OCI-LY1 (cell line): ENCODE data around the gene HLA-E.

Experiments used
- H2AFZ ChIP-seq: fragments of 200-600 bp; sonication (generic), shearing (Covaris generic); 2 replicates; pipeline ENCODE4 v1.6.0; 2014; ENCODE audit warnings: antibody characterized with exemption, mild to moderate bottlenecking, low read length
- H3F3A ChIP-seq: fragments of 200-600 bp; sonication (generic), shearing (Covaris generic); 2 replicates; pipeline ENCODE4 v1.6.0; 2014; ENCODE audit warnings: mild to moderate bottlenecking, antibody characterized with exemption, low read length, moderate library complexity; ENCODE audit not compliant: insufficient read depth
- H3K27ac ChIP-seq: fragments of 200-600 bp; sonication (generic); 2 replicates; pipeline ENCODE4 v1.5.1; 2014; ENCODE audit warnings: low read length, mixed run types, mild to moderate bottlenecking, low read depth; ENCODE audit not compliant: poor library complexity, severe bottlenecking
- H3K27me3 ChIP-seq: fragments of 200-600 bp; sonication (generic); 2 replicates; pipeline ENCODE4 v1.6.0; 2014; ENCODE audit warnings: antibody characterized with exemption, mild to moderate bottlenecking, low read length, moderate library complexity; ENCODE audit not compliant: insufficient read depth
- H3K36me3 ChIP-seq: fragments of 200-600 bp; sonication (generic); 2 replicates; pipeline ENCODE4 v1.6.1; 2014; ENCODE audit warnings: mild to moderate bottlenecking, antibody characterized with exemption, low read length, moderate library complexity, mixed read lengths; ENCODE audit not compliant: insufficient read depth
- H3K4me1 ChIP-seq: fragments of 200-600 bp; sonication (generic); 2 replicates; pipeline ENCODE4 v1.5.1; 2014; ENCODE audit warnings: mild to moderate bottlenecking, low read length, moderate library complexity; ENCODE audit not compliant: insufficient read depth, severe bottlenecking
- H3K4me2 ChIP-seq: fragments of 200-600 bp; sonication (generic), shearing (Covaris generic); 2 replicates; pipeline ENCODE4 v1.6.1; 2014; ENCODE audit warnings: low read length
- H3K4me3 ChIP-seq: fragments of 200-600 bp; sonication (generic); 2 replicates; pipeline ENCODE4 v1.5.1; 2014; ENCODE audit warnings: low read length, low read depth, mild to moderate bottlenecking, mixed read lengths; ENCODE audit not compliant: poor library complexity, severe bottlenecking
- H3K79me2 ChIP-seq: fragments of 200-600 bp; shearing (Covaris generic); 2 replicates; pipeline ENCODE4 v1.6.1; 2016; ENCODE audit warnings: mixed run types, low read length, mixed read lengths; ENCODE audit not compliant: insufficient read depth
- H3K9ac ChIP-seq: fragments of 200-600 bp; sonication (generic), shearing (Covaris generic); 2 replicates; pipeline ENCODE4 v1.6.1; 2014; ENCODE audit warnings: mild to moderate bottlenecking, low read length, mixed read lengths
- H3K9me2 ChIP-seq: fragments of 200-600 bp; sonication (generic), shearing (Covaris generic); 2 replicates; pipeline ENCODE4 v1.6.1; 2014; ENCODE audit warnings: low read depth, mild to moderate bottlenecking, low read length, mixed read lengths
- H3K9me3 ChIP-seq: fragments of 200-600 bp; shearing (Covaris generic); 2 replicates; pipeline ENCODE4 v1.6.1; 2014; ENCODE audit warnings: low read length, mixed read lengths
- H4K20me1 ChIP-seq: fragments of 200-600 bp; sonication (generic), shearing (Covaris generic); 2 replicates; pipeline ENCODE4 v1.6.0; 2016; ENCODE audit warnings: mild to moderate bottlenecking, low read length; ENCODE audit not compliant: insufficient read depth
- CTCF ChIP-seq: fragments of 200-600 bp; sonication (generic), shearing (Covaris generic); IDR thresholded peaks from 2 replicates; pipeline ENCODE4 v1.5.1; 2017; ENCODE audit warnings: mild to moderate bottlenecking, antibody characterized with exemption, low read length, moderate library complexity, mixed read lengths
- EZH2 ChIP-seq: fragments of 200-600 bp; sonication (generic), shearing (Covaris generic); IDR thresholded peaks from 2 replicates; pipeline ENCODE4 v1.8.0; 2017; ENCODE audit warnings: borderline replicate concordance, mixed run types, mild to moderate bottlenecking, antibody characterized with exemption, low read length, moderate library complexity, mixed read lengths

The HLA-E gene

DNA sequence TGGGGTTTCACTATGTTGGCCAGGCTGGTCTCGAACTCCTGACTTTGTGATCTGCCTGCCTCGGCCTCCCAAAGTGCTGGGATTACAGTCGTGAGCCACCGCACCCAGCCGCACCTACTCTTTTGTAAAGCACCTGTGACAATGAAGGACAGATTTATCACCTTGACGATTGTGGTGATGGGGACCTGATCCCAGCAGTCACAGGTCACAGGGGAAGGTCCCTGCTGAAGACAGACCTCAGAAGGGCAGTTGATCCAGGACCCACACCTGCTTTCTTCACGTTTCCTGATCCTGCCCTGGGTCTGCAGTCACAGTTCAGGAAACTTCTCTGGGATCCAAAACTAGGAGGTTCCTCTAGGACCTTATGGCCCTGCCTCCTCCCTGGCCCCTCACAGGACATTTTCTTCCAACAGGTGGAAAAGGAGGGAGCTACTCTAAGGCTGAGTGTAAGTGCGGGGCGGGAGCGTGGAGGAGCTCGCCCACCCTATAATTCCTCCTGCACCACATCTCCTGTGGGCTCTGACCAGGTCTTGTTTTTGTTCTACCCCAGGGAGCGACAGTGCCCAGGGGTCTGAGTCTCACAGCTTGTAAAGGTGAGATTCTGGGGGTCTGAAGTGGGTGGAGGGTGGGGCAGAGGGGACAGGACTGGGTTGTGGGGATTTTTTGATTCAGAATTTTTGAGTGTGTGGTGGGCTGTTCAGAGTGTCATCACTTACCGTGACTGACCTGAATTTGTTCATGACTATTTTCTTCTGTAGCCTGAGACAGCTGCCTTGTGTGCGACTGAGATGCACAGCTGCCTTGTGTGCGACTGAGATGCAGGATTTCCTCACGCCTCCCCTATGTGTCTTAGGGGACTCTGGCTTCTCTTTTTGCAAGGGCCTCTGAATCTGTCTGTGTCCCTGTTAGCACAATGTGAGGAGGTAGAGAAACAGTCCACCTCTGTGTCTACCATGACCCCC lies 3.0 kb downstream of the HLA-E start:
- H3K9ac ChIP-seq, result no peak overlapping the region

DNA sequence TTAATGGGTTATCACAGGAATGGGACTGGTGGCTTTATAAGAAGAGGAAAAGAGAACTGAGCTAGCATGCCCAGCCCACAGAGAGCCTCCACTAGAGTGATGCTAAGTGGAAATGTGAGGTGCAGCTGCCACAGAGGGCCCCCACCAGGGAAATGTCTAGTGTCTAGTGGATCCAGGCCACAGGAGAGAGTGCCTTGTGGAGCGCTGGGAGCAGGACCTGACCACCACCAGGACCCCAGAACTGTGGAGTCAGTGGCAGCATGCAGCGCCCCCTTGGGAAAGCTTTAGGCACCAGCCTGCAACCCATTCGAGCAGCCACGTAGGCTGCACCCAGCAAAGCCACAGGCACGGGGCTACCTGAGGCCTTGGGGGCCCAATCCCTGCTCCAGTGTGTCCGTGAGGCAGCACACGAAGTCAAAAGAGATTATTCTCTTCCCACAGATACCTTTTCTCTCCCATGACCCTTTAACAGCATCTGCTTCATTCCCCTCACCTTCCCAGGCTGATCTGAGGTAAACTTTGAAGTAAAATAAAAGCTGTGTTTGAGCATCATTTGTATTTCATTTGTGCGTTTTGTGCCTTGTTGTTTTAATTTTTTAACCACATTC lies 4.4 kb downstream of the HLA-E start:
- H3K27me3 ChIP-seq, result 0 out of 2 replicates have a peak, but pooled peaks cover 16% of the 10 kb centered on the region
- H3K4me1 ChIP-seq, result peaks cover 17% of the 10 kb centered on the region
- H3K4me3 ChIP-seq, result no peak overlapping the region

More for the DNA sequence above, 3.0 kb downstream of the HLA-E start:
- no peaks in the 10 kb centered on the region for H3K79me2 ChIP-seq
- H3K4me3 ChIP-seq, result no peak overlapping the region
- H3K4me1 ChIP-seq, result peaks cover 17% of the 10 kb centered on the region
- H3K4me2 ChIP-seq, result no peak overlapping the region
- no peaks in the 10 kb centered on the region for H3K36me3 ChIP-seq
- no peak for TF ChIP-seq EZH2
- TF ChIP-seq CTCF, result no peak
- H3K27me3 ChIP-seq, result 0 out of 2 replicates have a peak, but pooled peaks cover 16% of the 10 kb centered on the region
- H4K20me1 ChIP-seq, result no peaks in the 10 kb centered on the region
- no peaks in the 10 kb centered on the region for H3K9me3 ChIP-seq
- H3K9me2 ChIP-seq, result no peaks in the 10 kb centered on the region
- no peak overlapping the region for H3K27ac ChIP-seq
- H3F3A ChIP-seq, result no peaks in the 10 kb centered on the region
- H2AFZ ChIP-seq, result no peak overlapping the region

More for the DNA sequence above, 4.4 kb downstream of the HLA-E start:
- Histone ChIP-seq H3K36me3 (no peaks in the 10 kb centered on the region), H2AFZ (no peak overlapping the region), H3K9ac (no peak overlapping the region), H3K4me2 (no peak overlapping the region), H4K20me1 (no peaks in the 10 kb centered on the region), H3K9me2 (no peaks in the 10 kb centered on the region), H3K27ac (no peak overlapping the region), H3F3A (no peaks in the 10 kb centered on the region), H3K9me3 (no peaks in the 10 kb centered on the region), H3K79me2 (no peaks in the 10 kb centered on the region)
- TF ChIP-seq EZH2 (no peak), CTCF (peak; percentile 53; the same call in 1 of the 2 replicates)
